IMR-90 (cell line): Measurements from ENCODE around the gene ENOX1. TPM values are rescaled to one million over a fixed set of nuclear protein-coding genes. Genes with fewer than 3 reads are reported as not detected.

Experiments used
- ATAC-seq: fragments of 200-7000 bp; cut with Tn5 transposase; 2 replicates; pipeline ENCODE4 v1.9.1; 2020; ENCODE audit warnings: low read depth, mild to moderate bottlenecking, moderate library complexity
- BruUV-seq: library from RNA; stranded (reverse); fragments of 400-500 nt; replicated peaks from 2 replicates; lab custom pipeline; 2021; lab: Mats Ljungman, UMichigan
- CTCF ChIA-PET: fragments of 300-600 bp; formaldehyde crosslinking; extraction: SDS; loops from one replicate; lab custom pipeline; 2021; ENCODE audit warnings: antibody characterized with exemption; lab: Yijun Ruan, JAX
- POLR2A ChIA-PET: fragments of 300-600 bp; sonication (Branson Sonifier 250); formaldehyde crosslinking; loops from one replicate; lab custom pipeline; 2022; ENCODE audit warnings: antibody characterized with exemption; ENCODE audit not compliant: unreplicated experiment; lab: Charles Lee
- DNase-seq: peaks from one replicate; pipeline ENCODE4 v3.0.0; 2013
- H2AFZ ChIP-seq: replicated peaks from 2 replicates; pipeline ENCODE3; 2013; ENCODE audit warnings: low read length, mild to moderate bottlenecking; ENCODE audit not compliant: poor library complexity
- H2AK5ac ChIP-seq: 2 replicates; pipeline ENCODE4 v1.6.1; 2013; ENCODE audit warnings: low read depth, low read length, inconsistent platforms
- H2AK9ac ChIP-seq: replicated peaks from 2 replicates; pipeline ENCODE3; 2013; ENCODE audit warnings: mild to moderate bottlenecking, low read depth, low read length, moderate library complexity; ENCODE audit not compliant: poor library complexity
- H2BK120ac ChIP-seq: 2 replicates; pipeline ENCODE4 v1.6.1; 2013; ENCODE audit warnings: low read depth, low read length, inconsistent platforms
- H2BK15ac ChIP-seq: 3 replicates; pipeline ENCODE4 v1.6.1; 2013; ENCODE audit warnings: low read depth, low read length, inconsistent platforms
- H2BK20ac ChIP-seq: 2 replicates; pipeline ENCODE4 v1.6.1; 2013; ENCODE audit warnings: low read depth, mild to moderate bottlenecking, inconsistent platforms, low read length, moderate library complexity
- H2BK5ac ChIP-seq: 2 replicates; pipeline ENCODE4 v1.6.1; 2013; ENCODE audit warnings: mild to moderate bottlenecking, low read depth, low read length, inconsistent platforms; ENCODE audit not compliant: poor library complexity, severe bottlenecking
- H3K14ac ChIP-seq: replicated peaks from 2 replicates; pipeline ENCODE4 v1.6.1; 2013; ENCODE audit warnings: low read depth, low read length, inconsistent platforms
- H3K18ac ChIP-seq: 2 replicates; pipeline ENCODE4 v1.6.1; 2013; ENCODE audit warnings: low read depth, low read length, control low read depth
- H3K23ac ChIP-seq: 2 replicates; pipeline ENCODE4 v1.6.1; 2013; ENCODE audit warnings: low read depth, low read length, inconsistent platforms
- H3K27ac ChIP-seq: 2 replicates; pipeline ENCODE4 v1.5.1; 2013; ENCODE audit warnings: mild to moderate bottlenecking, control low read depth, low read length; ENCODE audit not compliant: insufficient read depth
- H3K27me3 ChIP-seq: 2 replicates; pipeline ENCODE4 v1.6.1; 2013; ENCODE audit warnings: low read length; ENCODE audit not compliant: control insufficient read depth, insufficient read depth
- H3K36me3 ChIP-seq: 2 replicates; pipeline ENCODE4 v1.6.1; 2013; ENCODE audit warnings: low read length, mixed read lengths; ENCODE audit not compliant: control insufficient read depth, insufficient read depth
- H3K4ac ChIP-seq: 2 replicates; pipeline ENCODE4 v1.6.1; 2013; ENCODE audit warnings: low read depth, low read length, inconsistent platforms
- H3K4me1 ChIP-seq: 2 replicates; pipeline ENCODE4 v1.6.1; 2013; ENCODE audit warnings: low read length, mixed read lengths; ENCODE audit not compliant: control insufficient read depth, insufficient read depth
- H3K4me2 ChIP-seq: 2 replicates; pipeline ENCODE4 v1.6.1; 2013; ENCODE audit warnings: low read depth, mild to moderate bottlenecking, control low read depth, low read length, moderate library complexity
- H3K4me3 ChIP-seq: 2 replicates; pipeline ENCODE4 v1.5.1; 2013; ENCODE audit warnings: low read depth, mild to moderate bottlenecking, control low read depth, low read length, moderate library complexity; ENCODE audit not compliant: insufficient read depth
- H3K56ac ChIP-seq: 2 replicates; pipeline ENCODE4 v1.6.1; 2013; ENCODE audit warnings: low read length, inconsistent platforms; ENCODE audit not compliant: insufficient read depth; ENCODE audit errors: extremely low read depth
- H3K79me1 ChIP-seq, 2 experiments: 2 replicates each; pipeline ENCODE4 v1.6.1; 2013; ENCODE audit warnings: low read length in 2 of 2, inconsistent platforms in 1 of 2, low read depth in 1 of 2
- H3K9ac ChIP-seq: 2 replicates; pipeline ENCODE4 v1.6.1; 2013; ENCODE audit warnings: low read depth, low read length, control low read depth
- H3K9me1 ChIP-seq: 2 replicates; pipeline ENCODE4 v1.6.1; 2013; ENCODE audit warnings: low read length, inconsistent platforms; ENCODE audit not compliant: insufficient read depth
- H3K9me3 ChIP-seq: 2 replicates; pipeline ENCODE4 v1.6.1; 2013; ENCODE audit warnings: low read length; ENCODE audit not compliant: control insufficient read depth, insufficient read depth
- H4K20me1 ChIP-seq: 2 replicates; pipeline ENCODE4 v1.6.1; 2013; ENCODE audit warnings: low read length, inconsistent platforms; ENCODE audit not compliant: insufficient read depth
- H4K5ac ChIP-seq: 2 replicates; pipeline ENCODE4 v1.6.1; 2013; ENCODE audit warnings: mild to moderate bottlenecking, low read depth, low read length, control low read depth
- H4K8ac ChIP-seq, 2 experiments: 2 replicates each; pipeline ENCODE4 v1.6.1; 2013; ENCODE audit warnings: low read depth in 2 of 2, low read length in 2 of 2, control low read depth in 1 of 2, inconsistent platforms in 1 of 2
- H4K91ac ChIP-seq: 2 replicates; pipeline ENCODE4 v1.6.1; 2013; ENCODE audit warnings: low read depth, low read length, inconsistent platforms; ENCODE audit not compliant: insufficient read depth
- BHLHE40 ChIP-seq: fragments of 150-350 bp; IDR thresholded peaks from 2 replicates; pipeline ENCODE4 v1.6.1; 2016; ENCODE audit warnings: mild to moderate bottlenecking, low read depth, low read length
- CEBPB ChIP-seq: IDR thresholded peaks from 2 replicates; pipeline ENCODE4 v1.6.1; 2012; ENCODE audit warnings: low read depth, low read length, improper control_type of control experiment
- CHD1 ChIP-seq: IDR thresholded peaks from 2 replicates; pipeline ENCODE4 v1.6.1; 2012; ENCODE audit warnings: low read depth, low read length, improper control_type of control experiment
- FOS ChIP-seq: fragments of 150-350 bp; IDR thresholded peaks from 2 replicates; pipeline ENCODE4 v1.6.1; 2016; ENCODE audit warnings: low read depth, low read length
- MAZ ChIP-seq: IDR thresholded peaks from 2 replicates; pipeline ENCODE4 v1.6.1; 2012; ENCODE audit warnings: low read depth, mild to moderate bottlenecking, low read length, improper control_type of control experiment, moderate library complexity, borderline replicate concordance
- POLR2A ChIP-seq: IDR thresholded peaks from 2 replicates; pipeline ENCODE4 v1.6.1; 2012; ENCODE audit warnings: mild to moderate bottlenecking, low read depth, low read length
- RAD21 ChIP-seq: IDR thresholded peaks from 2 replicates; pipeline ENCODE4 v1.6.1; 2012; ENCODE audit warnings: low read length, improper control_type of control experiment
- RCOR1 ChIP-seq: IDR thresholded peaks from 2 replicates; pipeline ENCODE4 v1.6.1; 2012; ENCODE audit warnings: mild to moderate bottlenecking, low read length, improper control_type of control experiment; ENCODE audit not compliant: insufficient replicate concordance
- SMC3 ChIP-seq: fragments of 150-350 bp; IDR thresholded peaks from 2 replicates; pipeline ENCODE4 v1.6.1; 2016; ENCODE audit warnings: low read depth, mild to moderate bottlenecking, antibody characterized with exemption, low read length, moderate library complexity
- WGBS, 2 experiments: methylation state at CpG; one replicate each; pipeline versions ENCODE4 v1.1.5 to v1.1.7; 2013; ENCODE audit warnings: missing lambda C conversion rate in 2 of 2; ENCODE audit not compliant: insufficient read length in 1 of 2; ENCODE audit errors: extremely low coverage in 2 of 2; 5-methylcytosine and 5-hydroxymethylcytosine counted together
- dilution Hi-C: fragments of 300-500 bp; cut with HindIII; formaldehyde crosslinking; loops from one replicate; pipeline ENCODE4 v1.14.3; 2018; ENCODE audit warnings: low sequenced_read_pairs; ENCODE audit not compliant: unreplicated experiment
- in situ Hi-C: fragments of 300-500 bp; cut with MboI; formaldehyde crosslinking; loops from 3 replicates; pipeline ENCODE4 v1.14.3; 2019; ENCODE audit warnings: low sequenced_read_pairs, inconsistent platforms, mixed read lengths
- intact Hi-C: fragments of 100-400 bp; cut with micrococcal nuclease; formaldehyde crosslinking; loops from 2 replicates; pipeline ENCODE4 v1.10.0; 2022
- polyA plus RNA-seq, 3 experiments: library from polyadenylated mRNA; depleted of rRNA; stranded (reverse); fragments of >200 nt; gene quantifications; 2 replicates each; pipeline ENCODE4 v1.2.3, GENCODE V29; 2012; ENCODE audit warnings: low replicate concordance in 1 of 3
- total RNA-seq: library from RNA; depleted of rRNA; stranded (reverse); fragments of >200 nt; gene quantifications from 2 replicates; pipeline ENCODE4 v1.2.3, GENCODE V29; 2012
- TF ChIP-seq, protein P1 (sequence below): conservative IDR thresholded peaks from 2 replicates; pipeline ENCODE4 v1.5.1; 2012; ENCODE audit warnings: mild to moderate bottlenecking, low read depth, low read length, improper control_type of control experiment
- TF ChIP-seq, protein P2 (sequence below): fragments of 150-350 bp; IDR thresholded peaks from 2 replicates; pipeline ENCODE4 v1.6.1; 2017; ENCODE audit warnings: mild to moderate bottlenecking, antibody characterized with exemption, low read length, low read depth
- TF ChIP-seq, protein P3 (sequence below): fragments of 150-350 bp; IDR thresholded peaks from 2 replicates; pipeline ENCODE4 v1.6.1; 2016; ENCODE audit warnings: low read depth, mild to moderate bottlenecking, low read length, moderate library complexity, borderline replicate concordance

Gene ENOX1
- total and polyA plus RNA-seq, 2 of the 4 experiments (the other 2 are of a cell fraction), result 0.99 to 1.3 TPM

DNA sequence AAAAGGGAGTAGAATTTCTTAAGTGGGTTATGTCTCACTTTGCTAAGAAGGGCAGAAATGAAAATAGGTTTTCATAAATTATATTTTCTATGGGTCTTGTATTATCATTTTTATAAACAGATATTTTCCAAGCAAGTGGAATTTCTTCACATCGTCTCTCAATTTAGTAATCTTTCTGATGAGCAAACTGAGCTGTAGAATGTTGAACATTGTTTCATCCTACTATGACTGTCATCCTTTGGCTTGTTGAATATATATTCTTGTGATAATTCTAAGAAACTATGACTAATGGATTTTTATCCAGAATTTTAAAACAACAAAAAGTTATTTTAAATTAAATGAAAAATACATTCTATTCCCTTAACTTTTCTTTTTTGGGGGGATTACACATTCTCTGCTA lies 313.8 kb downstream of the ENOX1 start:
- Histone ChIP-seq H3K36me3 (no peaks in the 10 kb centered on the region), H3K14ac (no peak overlapping the region), H3K79me1 (no peaks in the 10 kb centered on the region), H3K56ac (no peak overlapping the region), H2BK20ac (no peak overlapping the region), H2AK9ac (no peak overlapping the region), H3K4me3 (no peak overlapping the region), H2AFZ (no peak overlapping the region), H4K20me1 (no peaks in the 10 kb centered on the region), H2BK120ac (no peak overlapping the region), H3K4me2 (no peak overlapping the region), H3K27ac (no peak overlapping the region), H3K9me1 (no peaks in the 10 kb centered on the region), H4K5ac (no peak overlapping the region), H4K91ac (no peak overlapping the region), H3K4me1 (no peaks in the 10 kb centered on the region), H3K4ac (no peak overlapping the region), H3K27me3 (no peaks in the 10 kb centered on the region), H4K8ac (no peak overlapping the region), H2BK5ac (no peak overlapping the region), H3K23ac (no peak overlapping the region), H2BK15ac (no peak overlapping the region), H3K9me3 (no peaks in the 10 kb centered on the region), H2AK5ac (no peak overlapping the region), H3K18ac (no peak overlapping the region), H3K9ac (no peak overlapping the region)
- ChIA-PET CTCF (no interaction called here), POLR2A (no interaction called here)
- no CpG with 5 or more reads among the region's 1 CpG for WGBS, 2 experiments
- intact Hi-C loops, result no loop called here
- TF ChIP-seq RCOR1, result no peak
- TF ChIP-seq FOS, result no peak
- TF ChIP-seq MAZ, result no peak
- no peak for TF ChIP-seq CHD1
- no peak for TF ChIP-seq POLR2A
- TF ChIP-seq CEBPB, result no peak
- TF ChIP-seq RAD21, result no peak
- TF ChIP-seq, protein P1, sequence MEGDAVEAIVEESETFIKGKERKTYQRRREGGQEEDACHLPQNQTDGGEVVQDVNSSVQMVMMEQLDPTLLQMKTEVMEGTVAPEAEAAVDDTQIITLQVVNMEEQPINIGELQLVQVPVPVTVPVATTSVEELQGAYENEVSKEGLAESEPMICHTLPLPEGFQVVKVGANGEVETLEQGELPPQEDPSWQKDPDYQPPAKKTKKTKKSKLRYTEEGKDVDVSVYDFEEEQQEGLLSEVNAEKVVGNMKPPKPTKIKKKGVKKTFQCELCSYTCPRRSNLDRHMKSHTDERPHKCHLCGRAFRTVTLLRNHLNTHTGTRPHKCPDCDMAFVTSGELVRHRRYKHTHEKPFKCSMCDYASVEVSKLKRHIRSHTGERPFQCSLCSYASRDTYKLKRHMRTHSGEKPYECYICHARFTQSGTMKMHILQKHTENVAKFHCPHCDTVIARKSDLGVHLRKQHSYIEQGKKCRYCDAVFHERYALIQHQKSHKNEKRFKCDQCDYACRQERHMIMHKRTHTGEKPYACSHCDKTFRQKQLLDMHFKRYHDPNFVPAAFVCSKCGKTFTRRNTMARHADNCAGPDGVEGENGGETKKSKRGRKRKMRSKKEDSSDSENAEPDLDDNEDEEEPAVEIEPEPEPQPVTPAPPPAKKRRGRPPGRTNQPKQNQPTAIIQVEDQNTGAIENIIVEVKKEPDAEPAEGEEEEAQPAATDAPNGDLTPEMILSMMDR, result no peak
- no peak for TF ChIP-seq SMC3
- TF ChIP-seq BHLHE40, result no peak
- TF ChIP-seq, protein P2, sequence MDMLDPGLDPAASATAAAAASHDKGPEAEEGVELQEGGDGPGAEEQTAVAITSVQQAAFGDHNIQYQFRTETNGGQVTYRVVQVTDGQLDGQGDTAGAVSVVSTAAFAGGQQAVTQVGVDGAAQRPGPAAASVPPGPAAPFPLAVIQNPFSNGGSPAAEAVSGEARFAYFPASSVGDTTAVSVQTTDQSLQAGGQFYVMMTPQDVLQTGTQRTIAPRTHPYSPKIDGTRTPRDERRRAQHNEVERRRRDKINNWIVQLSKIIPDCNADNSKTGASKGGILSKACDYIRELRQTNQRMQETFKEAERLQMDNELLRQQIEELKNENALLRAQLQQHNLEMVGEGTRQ, result no peak
- TF ChIP-seq, protein P3, sequence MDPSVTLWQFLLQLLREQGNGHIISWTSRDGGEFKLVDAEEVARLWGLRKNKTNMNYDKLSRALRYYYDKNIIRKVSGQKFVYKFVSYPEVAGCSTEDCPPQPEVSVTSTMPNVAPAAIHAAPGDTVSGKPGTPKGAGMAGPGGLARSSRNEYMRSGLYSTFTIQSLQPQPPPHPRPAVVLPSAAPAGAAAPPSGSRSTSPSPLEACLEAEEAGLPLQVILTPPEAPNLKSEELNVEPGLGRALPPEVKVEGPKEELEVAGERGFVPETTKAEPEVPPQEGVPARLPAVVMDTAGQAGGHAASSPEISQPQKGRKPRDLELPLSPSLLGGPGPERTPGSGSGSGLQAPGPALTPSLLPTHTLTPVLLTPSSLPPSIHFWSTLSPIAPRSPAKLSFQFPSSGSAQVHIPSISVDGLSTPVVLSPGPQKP, result no peak
- in situ Hi-C loops, result no loop called here
- no peak for DNase-seq
- dilution Hi-C loops, result no loop called here
- BruUV-seq, result no TSS peak
- no peak for ATAC-seq
